Measurements from ENCODE around the gene RNF224. TPM values are rescaled to one million over a fixed set of nuclear protein-coding genes. Genes with fewer than 3 reads are reported as not detected.

Gene RNF224
- total and polyA plus RNA-seq, 2 experiments from 2014 or later = 0.63 TPM; not detected in 1

GRCh38 chr9:137180491-137180890 lies 46.8 kb upstream of the RNF224 start (continued):
- TF ChIP-seq, protein P1, sequence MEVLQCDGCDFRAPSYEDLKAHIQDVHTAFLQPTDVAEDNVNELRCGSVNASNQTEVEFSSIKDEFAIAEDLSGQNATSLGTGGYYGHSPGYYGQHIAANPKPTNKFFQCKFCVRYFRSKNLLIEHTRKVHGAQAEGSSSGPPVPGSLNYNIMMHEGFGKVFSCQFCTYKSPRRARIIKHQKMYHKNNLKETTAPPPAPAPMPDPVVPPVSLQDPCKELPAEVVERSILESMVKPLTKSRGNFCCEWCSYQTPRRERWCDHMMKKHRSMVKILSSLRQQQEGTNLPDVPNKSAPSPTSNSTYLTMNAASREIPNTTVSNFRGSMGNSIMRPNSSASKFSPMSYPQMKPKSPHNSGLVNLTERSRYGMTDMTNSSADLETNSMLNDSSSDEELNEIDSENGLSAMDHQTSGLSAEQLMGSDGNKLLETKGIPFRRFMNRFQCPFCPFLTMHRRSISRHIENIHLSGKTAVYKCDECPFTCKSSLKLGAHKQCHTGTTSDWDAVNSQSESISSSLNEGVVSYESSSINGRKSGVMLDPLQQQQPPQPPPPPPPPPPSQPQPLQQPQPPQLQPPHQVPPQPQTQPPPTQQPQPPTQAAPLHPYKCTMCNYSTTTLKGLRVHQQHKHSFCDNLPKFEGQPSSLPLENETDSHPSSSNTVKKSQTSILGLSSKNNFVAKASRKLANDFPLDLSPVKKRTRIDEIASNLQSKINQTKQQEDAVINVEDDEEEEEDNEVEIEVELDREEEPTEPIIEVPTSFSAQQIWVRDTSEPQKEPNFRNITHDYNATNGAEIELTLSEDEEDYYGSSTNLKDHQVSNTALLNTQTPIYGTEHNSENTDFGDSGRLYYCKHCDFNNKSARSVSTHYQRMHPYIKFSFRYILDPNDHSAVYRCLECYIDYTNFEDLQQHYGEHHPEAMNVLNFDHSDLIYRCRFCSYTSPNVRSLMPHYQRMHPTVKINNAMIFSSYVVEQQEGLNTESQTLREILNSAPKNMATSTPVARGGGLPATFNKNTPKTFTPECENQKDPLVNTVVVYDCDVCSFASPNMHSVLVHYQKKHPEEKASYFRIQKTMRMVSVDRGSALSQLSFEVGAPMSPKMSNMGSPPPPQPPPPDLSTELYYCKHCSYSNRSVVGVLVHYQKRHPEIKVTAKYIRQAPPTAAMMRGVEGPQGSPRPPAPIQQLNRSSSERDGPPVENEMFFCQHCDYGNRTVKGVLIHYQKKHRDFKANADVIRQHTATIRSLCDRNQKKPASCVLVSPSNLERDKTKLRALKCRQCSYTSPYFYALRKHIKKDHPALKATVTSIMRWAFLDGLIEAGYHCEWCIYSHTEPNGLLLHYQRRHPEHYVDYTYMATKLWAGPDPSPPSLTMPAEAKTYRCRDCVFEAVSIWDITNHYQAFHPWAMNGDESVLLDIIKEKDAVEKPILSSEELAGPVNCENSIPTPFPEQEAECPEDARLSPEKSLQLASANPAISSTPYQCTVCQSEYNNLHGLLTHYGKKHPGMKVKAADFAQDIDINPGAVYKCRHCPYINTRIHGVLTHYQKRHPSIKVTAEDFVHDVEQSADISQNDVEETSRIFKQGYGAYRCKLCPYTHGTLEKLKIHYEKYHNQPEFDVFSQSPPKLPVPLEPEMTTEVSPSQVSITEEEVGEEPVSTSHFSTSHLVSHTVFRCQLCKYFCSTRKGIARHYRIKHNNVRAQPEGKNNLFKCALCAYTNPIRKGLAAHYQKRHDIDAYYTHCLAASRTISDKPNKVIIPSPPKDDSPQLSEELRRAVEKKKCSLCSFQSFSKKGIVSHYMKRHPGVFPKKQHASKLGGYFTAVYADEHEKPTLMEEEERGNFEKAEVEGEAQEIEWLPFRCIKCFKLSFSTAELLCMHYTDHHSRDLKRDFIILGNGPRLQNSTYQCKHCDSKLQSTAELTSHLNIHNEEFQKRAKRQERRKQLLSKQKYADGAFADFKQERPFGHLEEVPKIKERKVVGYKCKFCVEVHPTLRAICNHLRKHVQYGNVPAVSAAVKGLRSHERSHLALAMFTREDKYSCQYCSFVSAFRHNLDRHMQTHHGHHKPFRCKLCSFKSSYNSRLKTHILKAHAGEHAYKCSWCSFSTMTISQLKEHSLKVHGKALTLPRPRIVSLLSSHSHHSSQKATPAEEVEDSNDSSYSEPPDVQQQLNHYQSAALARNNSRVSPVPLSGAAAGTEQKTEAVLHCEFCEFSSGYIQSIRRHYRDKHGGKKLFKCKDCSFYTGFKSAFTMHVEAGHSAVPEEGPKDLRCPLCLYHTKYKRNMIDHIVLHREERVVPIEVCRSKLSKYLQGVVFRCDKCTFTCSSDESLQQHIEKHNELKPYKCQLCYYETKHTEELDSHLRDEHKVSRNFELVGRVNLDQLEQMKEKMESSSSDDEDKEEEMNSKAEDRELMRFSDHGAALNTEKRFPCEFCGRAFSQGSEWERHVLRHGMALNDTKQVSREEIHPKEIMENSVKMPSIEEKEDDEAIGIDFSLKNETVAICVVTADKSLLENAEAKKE (CRISPR knock-in tag; IDR thresholded peaks at IDR 0.05) = no peak
- TF ChIP-seq NANOG (IDR thresholded peaks at IDR 0.05; ENCODE audit: borderline replicate concordance) = no peak

- H2AFZ ChIP-seq = no peak overlapping the region
- H3K9me3 Mint-ChIP-seq = no peaks in the 10 kb centered on the region
- no peak overlapping the region for H3K4me2 ChIP-seq
- H4K20me1 ChIP-seq (replicated peaks; ENCODE audit: insufficient read depth) = no peaks in the 10 kb centered on the region
- H3K4me3 ChIP-seq = no peak overlapping the region
- H3K4me1 Mint-ChIP-seq = no peaks in the 10 kb centered on the region; the same call in 2 of the 3 replicates
- H3K27me3 Mint-ChIP-seq (ENCODE audit: insufficient read depth, low read depth, poor library complexity) = peaks cover 4% of the 10 kb centered on the region
- ATAC-seq (no peak), DNase-seq (ENCODE audit: low spot score) (no peak)
- H3K27ac ChIP-seq (ENCODE audit: low read depth) = no peak overlapping the region
- H3K27ac Mint-ChIP-seq = no peak overlapping the region
- H3K4me1 ChIP-seq (ENCODE audit: insufficient read depth) = no peaks in the 10 kb centered on the region
- no peaks in the 10 kb centered on the region for H3K36me3 ChIP-seq (ENCODE audit: insufficient read depth)
- TF ChIP-seq STAT1 (IDR thresholded peaks at IDR 0.05; ENCODE audit: unreplicated experiment) (no peak), CTCF (conservative IDR thresholded peaks at IDR 0.05; ENCODE audit: low read depth in 2 of 2) (no peak), CREB1 (CRISPR knock-in tag; IDR thresholded peaks at IDR 0.05; ENCODE audit: low read depth) (no peak), ZNF114 (CRISPR knock-in tag; IDR thresholded peaks at IDR 0.05) (no peak)
- peaks cover 25% of the 10 kb centered on the region for H3K36me3 Mint-ChIP-seq (ENCODE audit: low read depth)
- peaks cover 4% of the 10 kb centered on the region; the same call in 1 of the 2 replicates for H3F3A ChIP-seq (replicated peaks; ENCODE audit: low read depth)
- H3K79me2 ChIP-seq (replicated peaks; ENCODE audit: insufficient read depth) = peaks cover 4% of the 10 kb centered on the region
- no peaks in the 10 kb centered on the region for H3K9me2 ChIP-seq (ENCODE audit: insufficient read depth)
- no peaks in the 10 kb centered on the region for H3K27me3 ChIP-seq (ENCODE audit: insufficient read depth)
- H3K4me3 Mint-ChIP-seq = no peak overlapping the region; the same call in 2 of the 3 replicates
These were observed 45.6 kb upstream of the RNF224 start for GRCh38 chr9:137181680-137182079.
